Daoy (cell line): ENCODE results near the gene ACSL1. TPM values are rescaled to one million over a fixed set of nuclear protein-coding genes. Genes with fewer than 3 reads are reported as not detected.

Experiments
- DNase-seq: peaks from one replicate; pipeline ENCODE4 v3.0.0-alpha.2; 2015; ENCODE audit warnings: low read depth
- total RNA-seq: library from RNA; depleted of rRNA; stranded (reverse); fragments of >200 nt; shearing (Covaris generic); gene quantifications from 2 replicates; pipeline ENCODE4 v1.2.3, GENCODE V29; 2014; rRNA removed

Gene ACSL1, protein sequence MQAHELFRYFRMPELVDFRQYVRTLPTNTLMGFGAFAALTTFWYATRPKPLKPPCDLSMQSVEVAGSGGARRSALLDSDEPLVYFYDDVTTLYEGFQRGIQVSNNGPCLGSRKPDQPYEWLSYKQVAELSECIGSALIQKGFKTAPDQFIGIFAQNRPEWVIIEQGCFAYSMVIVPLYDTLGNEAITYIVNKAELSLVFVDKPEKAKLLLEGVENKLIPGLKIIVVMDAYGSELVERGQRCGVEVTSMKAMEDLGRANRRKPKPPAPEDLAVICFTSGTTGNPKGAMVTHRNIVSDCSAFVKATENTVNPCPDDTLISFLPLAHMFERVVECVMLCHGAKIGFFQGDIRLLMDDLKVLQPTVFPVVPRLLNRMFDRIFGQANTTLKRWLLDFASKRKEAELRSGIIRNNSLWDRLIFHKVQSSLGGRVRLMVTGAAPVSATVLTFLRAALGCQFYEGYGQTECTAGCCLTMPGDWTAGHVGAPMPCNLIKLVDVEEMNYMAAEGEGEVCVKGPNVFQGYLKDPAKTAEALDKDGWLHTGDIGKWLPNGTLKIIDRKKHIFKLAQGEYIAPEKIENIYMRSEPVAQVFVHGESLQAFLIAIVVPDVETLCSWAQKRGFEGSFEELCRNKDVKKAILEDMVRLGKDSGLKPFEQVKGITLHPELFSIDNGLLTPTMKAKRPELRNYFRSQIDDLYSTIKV
- 12.5 and 12.9 TPM in 2 replicates for total RNA-seq

- peak; percentile 64 for DNase-seq
Measured at GRCh38 chr4:184825896-184826690, at the start of gene ACSL1. ACSL1 (minus strand) TSS chr4:184825968; CDS start chr4:184803514, 22,454 bp downstream.

DNA sequence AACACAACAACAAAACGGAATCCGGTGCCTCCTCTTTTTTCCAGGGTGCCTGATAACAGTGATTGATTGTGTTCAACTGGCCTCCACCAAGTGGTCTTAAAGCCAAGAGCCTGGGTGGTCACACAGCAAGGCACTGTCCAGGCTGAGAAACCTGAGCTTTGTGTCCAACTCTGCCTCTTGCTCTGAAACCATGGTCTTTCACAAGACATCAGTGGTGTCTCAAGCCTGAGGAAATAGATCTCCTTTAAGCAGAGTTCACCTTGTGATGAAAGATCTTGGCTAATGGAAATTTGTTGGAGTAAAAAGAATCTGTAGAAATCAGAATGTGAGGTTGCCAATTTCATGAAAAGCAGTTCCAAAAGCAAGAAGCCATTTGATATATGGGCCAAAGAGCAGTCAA lies 47.3 kb upstream of the ACSL1 start:
- no peak for DNase-seq

- DNase-seq, result no peak
Measured at GRCh38 chr4:184870718-184871117, 45.0 kb upstream of the ACSL1 start.

GRCh38 chr4:184868623-184869022 lies 42.9 kb upstream of the ACSL1 start:
- DNase-seq, result no peak

- DNase-seq, result no peak
Measured at GRCh38 chr4:184863916-184864315, 38.1 kb upstream of the ACSL1 start.

GRCh38 chr4:184861047-184861446 lies 35.3 kb upstream of the ACSL1 start:
- DNase-seq, result no peak

- no peak for DNase-seq
Measured at GRCh38 chr4:184860018-184860779, 34.4 kb upstream of the ACSL1 start.

GRCh38 chr4:184857441-184858121 lies 31.8 kb upstream of the ACSL1 start:
- DNase-seq, result no peak

DNA sequence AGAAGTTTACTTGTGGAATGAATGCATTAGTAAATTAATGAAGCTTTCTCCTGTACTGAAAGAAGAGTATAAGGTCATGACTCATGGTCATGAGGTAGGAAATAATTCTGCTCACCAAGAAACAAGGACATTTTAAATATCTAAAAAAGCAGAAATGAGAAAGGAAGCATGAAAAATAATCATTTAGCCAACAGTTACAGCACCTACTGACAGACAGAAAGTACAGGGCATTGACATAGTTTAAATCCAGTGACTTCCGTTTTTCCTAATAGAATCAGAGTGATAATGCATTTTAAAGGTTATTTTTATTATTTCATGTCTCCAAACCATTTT lies 30.5 kb upstream of the ACSL1 start:
- DNase-seq, result no peak

DNA sequence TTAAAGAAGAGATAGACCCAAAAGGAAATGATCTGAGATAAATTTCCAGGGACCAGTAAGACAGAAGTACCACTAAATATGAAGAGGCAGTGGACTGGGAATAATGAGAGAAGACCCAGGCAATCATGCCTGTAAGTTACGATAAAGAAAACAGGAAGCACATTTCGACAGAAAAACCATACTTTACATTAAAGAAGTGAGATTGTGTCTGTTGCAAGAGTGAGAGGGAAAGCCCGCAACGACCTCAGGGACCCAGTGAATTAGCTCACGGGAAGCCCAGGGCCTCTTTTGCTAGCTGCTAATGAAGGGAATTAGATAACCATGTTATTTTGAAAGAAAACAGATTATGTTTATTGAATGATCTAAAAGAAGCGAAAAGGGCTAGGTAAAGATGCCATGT lies 28.9 kb upstream of the ACSL1 start:
- DNase-seq, result no peak

DNA sequence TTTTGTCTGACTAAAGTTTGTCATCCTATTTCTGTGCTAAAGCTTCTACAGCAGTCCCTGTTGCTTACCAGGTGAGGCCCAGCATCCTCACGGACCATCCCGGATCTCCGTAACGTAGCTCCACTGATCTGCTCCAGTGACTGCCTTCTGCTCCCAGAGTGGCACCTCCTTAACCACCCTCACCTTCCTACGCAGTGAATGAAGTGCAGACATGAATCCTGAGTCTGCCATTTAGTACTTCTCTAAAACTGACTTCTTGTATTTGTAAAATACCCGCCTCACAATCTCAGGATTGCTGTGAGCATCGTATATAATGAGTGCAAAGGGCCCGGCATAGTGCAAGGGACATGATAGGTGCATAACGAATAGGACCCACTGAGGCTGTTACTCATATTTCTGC lies 27.7 kb upstream of the ACSL1 start:
- DNase-seq, result no peak

DNA sequence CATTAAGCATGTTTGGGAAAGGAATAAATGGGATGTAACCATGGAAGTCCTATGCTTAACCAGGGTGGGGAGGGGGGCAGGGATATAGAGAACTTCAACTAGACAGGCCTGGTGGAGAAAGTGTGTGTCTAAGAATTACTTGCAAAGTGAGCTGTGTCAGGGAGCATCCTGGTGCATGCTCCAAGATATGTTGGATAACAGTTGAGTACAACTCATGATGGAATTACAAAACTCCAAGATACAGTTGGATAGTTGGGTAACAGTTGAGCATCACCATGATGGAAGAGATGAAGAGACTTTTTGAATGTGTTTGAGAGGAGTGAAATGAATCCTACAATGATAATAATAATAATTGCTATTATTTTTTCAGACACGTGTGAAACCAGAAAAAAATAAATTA lies 26.1 kb upstream of the ACSL1 start:
- no peak for DNase-seq

DNA sequence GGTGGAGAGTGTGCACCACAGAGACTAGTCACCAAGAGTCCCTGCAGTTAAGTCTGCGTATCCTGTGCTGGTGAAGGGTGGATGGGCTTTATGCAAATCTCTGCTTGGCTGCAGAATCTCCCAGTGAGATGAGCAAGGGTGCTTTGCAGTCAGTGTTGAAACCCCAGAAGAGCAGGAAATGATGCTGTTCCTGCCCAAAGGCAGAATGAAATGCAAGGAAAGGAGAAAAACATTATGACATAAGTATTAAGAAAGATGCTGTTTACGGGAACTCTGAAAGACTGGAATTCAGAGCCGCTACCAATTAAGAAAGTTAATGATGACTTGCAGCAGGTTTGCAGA lies 25.4 kb upstream of the ACSL1 start:
- DNase-seq, result no peak

GRCh38 chr4:184850431-184851199 lies 24.8 kb upstream of the ACSL1 start:
- no peak for DNase-seq

GRCh38 chr4:184850018-184850417 lies 24.2 kb upstream of the ACSL1 start:
- DNase-seq, result no peak

- no peak for DNase-seq
Measured at GRCh38 chr4:184849185-184849584, 23.4 kb upstream of the ACSL1 start.

DNA sequence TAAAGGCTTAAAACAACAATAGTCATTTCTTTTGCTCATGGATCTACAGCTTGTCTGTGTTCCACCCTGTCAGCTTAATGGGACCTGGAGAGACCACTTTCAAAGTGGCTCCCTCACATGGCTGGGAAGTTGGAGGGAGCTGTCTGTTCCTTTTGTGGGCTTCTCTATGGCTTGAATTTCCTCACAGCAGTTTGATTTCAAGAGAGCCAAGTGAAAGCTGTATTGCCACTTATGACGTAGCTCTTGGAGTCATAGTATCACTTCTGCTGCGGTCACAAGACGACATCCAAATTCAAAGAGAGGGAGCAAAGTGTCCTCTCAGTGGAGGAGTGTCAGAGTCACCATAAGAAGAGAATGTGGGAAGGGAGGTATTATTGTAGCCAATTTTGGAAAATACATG lies 22.7 kb upstream of the ACSL1 start:
- no peak for DNase-seq

GRCh38 chr4:184846531-184846930 lies 20.8 kb upstream of the ACSL1 start:
- no peak for DNase-seq

DNA sequence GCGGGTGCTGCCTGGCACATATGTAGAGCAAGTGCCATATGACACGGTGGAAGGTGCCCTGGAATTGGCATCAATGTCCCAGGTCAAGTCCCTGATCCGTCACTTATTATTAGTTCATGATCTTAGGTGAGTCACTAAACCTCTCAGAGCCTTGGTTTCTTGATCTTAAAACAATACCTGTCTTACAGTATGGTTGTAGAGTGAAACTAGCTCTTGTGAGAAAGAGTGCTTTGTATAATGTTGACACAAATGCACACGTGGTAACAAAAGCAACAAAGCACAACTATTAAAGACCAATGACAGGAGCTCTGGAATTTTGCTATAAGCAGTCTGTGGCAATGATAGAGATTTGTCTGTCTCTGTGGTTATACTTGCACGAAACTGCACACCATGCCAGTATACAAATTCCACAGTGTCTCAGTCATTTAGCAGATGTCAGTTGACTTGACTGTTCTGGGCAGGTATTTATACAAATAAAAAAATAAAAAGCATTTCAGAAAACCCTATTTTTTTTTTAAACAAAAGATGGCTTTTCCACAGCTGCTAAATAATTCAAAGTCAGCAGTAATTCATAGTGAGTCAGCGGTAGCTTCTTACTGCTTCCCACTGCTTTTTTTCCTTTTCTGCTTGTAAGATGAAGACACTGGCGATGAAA lies 19.7 kb upstream of the ACSL1 start:
- peak; percentile 25 for DNase-seq

DNA sequence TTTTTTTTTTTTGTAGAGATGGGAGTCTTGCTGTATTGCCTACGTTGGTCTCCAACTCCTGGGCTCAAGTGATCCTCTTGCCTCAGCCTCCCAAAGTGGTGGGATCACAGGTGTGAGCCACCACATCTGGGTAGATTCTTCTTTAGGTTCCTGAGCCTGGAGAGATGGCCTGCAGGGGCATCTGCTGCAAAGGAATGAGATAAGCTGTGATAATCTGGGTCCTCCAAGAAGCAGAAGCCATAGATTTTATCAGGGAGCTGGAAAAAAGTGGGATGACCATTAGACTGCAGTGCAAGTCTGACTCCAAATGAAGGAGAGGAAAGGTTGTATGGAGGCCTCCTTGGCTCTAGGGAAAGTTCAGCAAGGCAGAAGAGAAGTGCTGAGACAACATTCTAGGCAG lies 19.0 kb upstream of the ACSL1 start:
- no peak for DNase-seq
